GM21619 (cell line): ENCODE results near the gene TTYH3.

ENCODE experiments used
- ATAC-seq: cut with Tn5 transposase; IDR thresholded peaks from one replicate; pipeline ENCODE4 v1.9.1; 2021; ENCODE audit not compliant: unreplicated experiment

Gene TTYH3

GRCh38 chr7:2646680-2647571 is 15.1 kb downstream of the TTYH3 start:
- no peak for ATAC-seq

GRCh38 chr7:2647594-2648172 is 15.9 kb downstream of the TTYH3 start:
- no peak for ATAC-seq

- ATAC-seq, result no peak
Measured at GRCh38 chr7:2649139-2649838, 17.5 kb downstream of the TTYH3 start.

GRCh38 chr7:2649991-2650390 is 18.2 kb downstream of the TTYH3 start:
- no peak for ATAC-seq

GRCh38 chr7:2650451-2650850 is 18.7 kb downstream of the TTYH3 start:
- no peak for ATAC-seq

- ATAC-seq, result no peak
Measured at GRCh38 chr7:2651336-2651735, 19.6 kb downstream of the TTYH3 start.

- no peak for ATAC-seq
Measured at GRCh38 chr7:2651847-2652735, 20.3 kb downstream of the TTYH3 start.

- ATAC-seq, result no peak
Measured at GRCh38 chr7:2652736-2653060, 20.9 kb downstream of the TTYH3 start.

- ATAC-seq, result no peak
Measured at GRCh38 chr7:2654059-2654458, 22.3 kb downstream of the TTYH3 start.

GRCh38 chr7:2655870-2656614 is 24.3 kb downstream of the TTYH3 start:
- no peak for ATAC-seq

GRCh38 chr7:2657208-2657607 is 25.4 kb downstream of the TTYH3 start:
- ATAC-seq, result no peak

GRCh38 chr7:2657920-2658671 is 26.3 kb downstream of the TTYH3 start:
- no peak for ATAC-seq

- ATAC-seq, result no peak
Measured at GRCh38 chr7:2658941-2659340, 27.2 kb downstream of the TTYH3 start.

GRCh38 chr7:2659556-2660358 is 28.0 kb downstream of the TTYH3 start:
- ATAC-seq, result no peak

GRCh38 chr7:2660359-2661095 is 28.7 kb downstream of the TTYH3 start:
- ATAC-seq, result no peak

- no peak for ATAC-seq
Measured at GRCh38 chr7:2661096-2661449, 29.3 kb downstream of the TTYH3 start.

GRCh38 chr7:2661602-2662272 is 30.0 kb downstream of the TTYH3 start:
- ATAC-seq, result no peak
